RCC 7860 (cell line): ENCODE data around the gene INHBC.
"Not testable (repeated sequence)": the region's sequence is repeated elsewhere in the genome, so short reads cannot be mapped to it uniquely, and the experiment has no call there.

ENCODE experiments used
- DNase-seq: peaks from one replicate; pipeline ENCODE4 v3.0.0-alpha.2; 2015; ENCODE audit warnings: low spot score
- FAIRE-seq: peaks from 2 replicates; lab custom pipeline; 2012; peaks lifted over from hg19 to GRCh38; lab: Jason Lieb, UNC

INHBC gene

DNA sequence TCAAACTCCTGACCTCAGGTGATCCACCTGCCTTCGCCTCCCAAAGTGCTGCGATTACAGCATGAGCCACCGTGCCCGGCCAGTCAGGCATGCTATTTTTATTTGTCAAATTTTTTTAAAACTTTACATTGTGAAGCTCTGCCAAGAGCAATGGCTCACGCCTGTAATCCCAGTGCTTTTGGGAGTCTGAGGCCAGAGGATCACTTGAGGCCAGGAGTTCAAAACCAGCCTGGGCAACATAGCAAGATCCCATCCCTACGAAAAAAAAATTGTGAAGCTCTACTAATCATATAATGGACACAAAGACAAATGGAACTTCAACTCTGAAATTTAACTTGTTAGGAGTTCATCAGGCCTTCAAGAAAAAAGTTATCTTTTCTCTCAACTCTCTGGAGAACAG, 5.6 kb upstream of the INHBC start:
- no peak for FAIRE-seq
- DNase-seq, result no peak

GRCh38 chr12:57429473-57430111, 5.0 kb upstream of the INHBC start:
- no peak for FAIRE-seq
- DNase-seq, result peak; percentile 14

DNA sequence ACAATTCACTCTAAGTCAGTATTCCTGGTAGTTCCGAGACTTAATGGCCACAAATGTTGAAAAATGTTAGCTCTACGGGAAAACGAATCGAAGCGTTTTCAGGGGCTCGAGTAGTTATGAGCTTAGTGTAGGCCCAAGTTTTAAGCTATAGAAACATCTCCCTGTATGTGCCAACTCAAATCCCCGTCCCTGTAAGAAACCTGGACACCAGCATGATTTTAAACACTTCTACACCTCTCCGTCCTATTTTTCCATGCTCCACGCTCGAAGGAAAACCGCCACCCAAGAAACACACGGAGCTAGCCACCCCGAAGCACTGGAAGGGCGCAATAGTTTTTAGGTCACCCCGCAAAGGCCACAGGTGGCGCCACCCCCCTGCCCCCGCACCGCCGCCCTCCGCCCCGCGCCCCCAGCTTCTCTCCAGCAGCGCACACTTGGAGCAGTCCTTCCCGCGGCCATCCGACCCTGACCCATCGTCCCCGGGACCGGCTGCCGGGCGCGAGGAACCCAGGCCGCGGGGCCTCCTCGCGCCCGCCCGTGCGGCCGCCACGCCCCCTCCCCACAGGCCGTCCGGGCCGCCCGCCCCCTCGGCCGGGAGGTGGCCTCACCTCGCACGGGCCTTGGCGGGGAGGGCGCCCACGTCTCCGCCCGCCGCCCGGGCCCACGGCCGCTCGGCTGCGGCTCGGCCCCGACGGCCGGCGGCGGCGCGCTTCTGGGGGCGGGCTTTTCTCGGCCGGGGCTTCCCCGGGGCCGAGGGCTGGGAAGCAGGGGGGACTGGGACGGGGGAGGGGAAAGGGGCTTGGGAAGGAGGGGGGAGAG, 4.3 kb upstream of the INHBC start:
- no peak for FAIRE-seq
- DNase-seq, result no peak

GRCh38 chr12:57430931-57431566, 3.5 kb upstream of the INHBC start, which contains the start of gene R3HDM2:
Gene R3HDM2, minus strand, starts transcription at chr12:57431043. Its CDS starts 120,615 bp downstream, at chr12:57310428.
- FAIRE-seq, result no peak
- DNase-seq, result peak; percentile 89

- no peak for FAIRE-seq
Observed at GRCh38 chr12:57431654-57432188, 2.9 kb upstream of the INHBC start.

GRCh38 chr12:57433370-57433769, 1.2 kb upstream of the INHBC start:
- FAIRE-seq, result no peak

More at GRCh38 chr12:57431654-57432188, 2.9 kb upstream of the INHBC start:
- no peak for DNase-seq

DNA sequence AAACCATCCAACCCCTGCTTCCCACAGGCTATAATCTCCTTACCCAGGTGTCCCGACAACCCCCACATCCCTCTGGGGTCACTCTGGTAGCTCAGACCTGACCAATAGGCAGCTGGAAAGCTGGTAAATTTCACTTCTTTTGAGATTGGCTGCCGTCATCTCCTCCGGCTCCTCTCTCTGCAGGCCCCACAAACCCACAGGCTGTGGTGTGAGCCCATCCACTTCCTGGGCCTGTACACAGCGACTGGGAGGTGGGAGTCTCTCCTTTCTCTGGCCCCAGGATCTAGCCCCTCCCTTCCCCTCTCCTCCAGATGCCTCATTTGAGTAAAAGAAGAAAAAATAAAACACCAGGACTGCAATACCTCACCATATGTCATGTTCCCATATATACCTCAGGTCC, 709 bp downstream of the INHBC start:
- DNase-seq (no peak), FAIRE-seq (no peak)

More at GRCh38 chr12:57433370-57433769, 1.2 kb upstream of the INHBC start:
- no peak for DNase-seq

DNA sequence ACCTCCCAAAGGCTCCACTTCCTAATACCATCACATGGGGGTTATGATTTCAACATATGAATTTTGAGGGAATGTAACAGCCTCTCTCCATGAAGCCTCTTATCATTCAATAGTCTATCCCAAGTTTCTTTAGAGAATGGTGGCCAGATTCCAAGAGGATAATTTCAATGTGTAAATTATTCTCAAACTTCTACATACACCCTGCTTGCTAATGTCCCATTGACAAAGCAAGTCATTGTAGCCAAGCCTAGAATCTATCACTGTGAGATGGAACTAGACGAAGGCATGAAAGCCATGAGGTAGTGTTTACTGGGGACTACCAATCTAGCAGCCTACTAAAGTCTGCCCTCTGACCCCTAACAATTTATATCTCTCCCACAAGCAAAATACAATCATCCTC, 3.8 kb downstream of the INHBC start:
- DNase-seq, result no peak
- FAIRE-seq, result no peak

DNA sequence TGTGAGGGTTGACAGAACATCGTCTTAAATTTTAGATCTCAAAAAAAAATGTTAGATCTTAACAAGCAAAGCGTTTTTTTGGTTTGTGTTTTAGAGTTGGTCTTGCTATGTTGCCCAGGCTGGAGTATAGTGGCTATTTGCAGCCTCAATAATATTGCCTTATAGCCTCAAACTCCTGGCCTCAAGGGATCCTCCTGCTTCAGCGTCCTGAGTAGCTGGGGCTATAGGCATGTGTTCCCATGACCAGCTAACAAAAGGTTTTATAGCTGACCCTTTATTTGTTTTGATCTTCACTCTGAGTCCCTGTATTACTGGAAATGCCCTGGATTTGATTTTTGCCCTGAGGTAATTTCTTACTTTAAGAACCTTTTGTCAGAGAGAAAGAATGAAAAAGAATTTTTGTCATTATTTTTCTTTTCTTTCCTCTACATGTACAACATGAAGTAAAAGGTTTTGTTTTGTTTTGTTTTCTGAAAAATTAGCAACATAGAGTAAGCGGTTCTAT, 5.2 kb downstream of the INHBC start:
- no peak for DNase-seq
- FAIRE-seq, result no peak

GRCh38 chr12:57441393-57441792, 6.8 kb downstream of the INHBC start:
- not testable (repeated sequence) for DNase-seq, FAIRE-seq

DNA sequence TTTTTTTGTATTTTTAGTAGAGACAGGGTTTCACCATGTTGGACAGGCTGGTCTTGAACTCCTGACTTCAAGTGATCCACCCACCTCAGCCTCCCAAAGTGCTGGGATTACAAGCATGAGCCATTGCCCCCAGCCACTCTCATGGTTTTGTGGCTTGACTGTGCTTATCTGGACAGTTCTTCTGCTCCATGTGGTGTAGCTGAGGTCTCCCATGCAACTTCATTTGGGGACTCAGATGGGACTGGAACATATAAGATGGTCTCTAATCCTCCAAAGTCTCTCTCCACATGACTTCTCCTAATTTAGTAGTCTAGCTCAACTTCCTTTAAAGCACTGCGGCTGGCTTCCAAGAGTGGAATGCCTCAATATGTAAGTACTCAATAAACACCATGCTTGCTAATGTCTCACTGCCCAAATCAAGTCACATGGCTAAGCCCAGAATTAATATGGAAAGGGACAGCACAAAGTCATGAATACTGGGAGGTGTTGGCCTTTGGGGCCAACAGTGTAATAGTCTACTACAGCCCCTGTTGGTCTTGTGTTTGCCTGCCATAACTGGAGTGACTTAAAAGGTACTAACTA, 7.4 kb downstream of the INHBC start:
- DNase-seq, result no peak
- no peak for FAIRE-seq

- not testable (repeated sequence) for FAIRE-seq, DNase-seq
Observed at GRCh38 chr12:57444337-57444736, 9.8 kb downstream of the INHBC start.

GRCh38 chr12:57444744-57445143, 10.2 kb downstream of the INHBC start:
- DNase-seq (no peak), FAIRE-seq (no peak)

GRCh38 chr12:57446292-57446960, 11.8 kb downstream of the INHBC start:
- no peak for FAIRE-seq
- no peak for DNase-seq

DNA sequence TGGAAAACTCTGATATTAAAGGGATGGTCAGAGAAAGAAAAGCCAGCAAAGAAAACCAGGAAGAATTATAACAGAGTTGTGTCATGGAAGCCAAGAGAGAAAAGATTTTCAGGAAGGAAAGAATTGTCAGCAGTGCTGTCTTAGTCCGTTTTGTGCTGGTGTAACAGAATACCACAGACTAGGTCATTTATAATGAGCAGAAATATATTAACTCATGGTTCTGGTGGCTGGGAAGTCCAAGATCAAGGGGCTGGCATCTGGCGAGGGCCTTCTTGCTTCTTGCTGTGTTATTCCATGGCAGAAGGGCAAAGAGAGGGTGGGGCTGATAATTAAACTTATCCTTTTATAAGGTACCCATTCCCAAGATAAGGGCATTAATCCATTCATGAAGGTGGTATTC, 14.1 kb downstream of the INHBC start:
- DNase-seq, result no peak
- FAIRE-seq, result no peak

- FAIRE-seq, result no peak
- no peak for DNase-seq
Observed at GRCh38 chr12:57449375-57449774, 14.8 kb downstream of the INHBC start.

DNA sequence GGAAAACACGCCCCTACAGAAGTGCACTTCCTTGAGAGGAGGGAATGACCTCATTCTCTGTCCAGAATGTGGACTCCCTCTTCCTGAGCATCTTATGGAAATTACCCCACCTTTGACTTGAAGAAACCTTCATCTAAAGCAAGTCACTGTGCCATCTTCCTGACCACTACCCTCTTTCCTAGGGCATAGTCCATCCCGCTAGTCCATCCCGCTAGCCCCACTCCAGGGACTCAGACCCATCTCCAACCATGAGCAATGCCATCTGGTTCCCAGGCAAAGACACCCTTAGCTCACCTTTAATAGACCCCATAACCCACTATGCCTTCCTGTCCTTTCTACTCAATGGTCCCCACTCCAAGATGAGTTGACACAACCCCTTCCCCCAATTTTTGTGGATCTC, 15.5 kb downstream of the INHBC start:
- no peak for FAIRE-seq
- no peak for DNase-seq

DNA sequence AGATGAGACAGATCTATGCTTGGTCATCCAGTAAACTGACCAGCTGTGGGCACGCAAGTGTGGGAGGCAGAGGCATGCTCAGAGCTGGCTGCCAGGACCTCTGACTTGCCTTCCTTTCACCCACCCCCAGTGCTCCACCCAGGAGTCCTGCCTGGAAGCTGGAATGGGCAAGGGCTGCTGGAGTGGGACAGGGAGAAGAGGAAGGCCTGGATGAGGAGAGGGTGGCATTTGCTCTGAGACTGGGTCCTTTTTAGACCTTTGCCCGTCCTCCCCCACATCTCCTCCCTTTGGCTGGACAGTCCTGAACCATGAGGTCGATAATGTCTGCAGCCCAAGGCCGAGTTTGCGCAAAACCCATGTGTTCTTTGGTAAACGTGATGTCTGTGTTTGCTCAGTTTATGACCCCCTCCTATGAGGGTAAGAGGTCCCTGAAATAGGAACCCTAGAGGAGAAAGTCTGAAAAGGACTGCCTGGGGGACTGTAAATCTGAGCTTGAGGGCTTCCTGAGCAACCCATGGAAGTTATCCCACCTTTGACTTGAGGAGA, 16.7 kb downstream of the INHBC start:
- no peak for FAIRE-seq
- DNase-seq, result no peak

- no peak for DNase-seq
- FAIRE-seq, result no peak
Observed at GRCh38 chr12:57452181-57452936, 17.8 kb downstream of the INHBC start.
